Measurements from ENCODE around the gene GADL1.

The GADL1 gene

GRCh38 chr3:30761374-30761773 lies 133.1 kb downstream of the GADL1 start:
- no peak for DNase-seq (ENCODE audit: extremely low read depth in 1 of 2, low read depth in 1 of 2)

GRCh38 chr3:30760737-30761136 lies 133.7 kb downstream of the GADL1 start:
- DNase-seq (ENCODE audit: extremely low read depth in 1 of 2, low read depth in 1 of 2) = no peak

GRCh38 chr3:30760040-30760695 lies 134.3 kb downstream of the GADL1 start:
- DNase-seq (ENCODE audit: extremely low read depth in 1 of 2, low read depth in 1 of 2) = no peak

- DNase-seq (ENCODE audit: extremely low read depth in 1 of 2, low read depth in 1 of 2) = no peak
Observed at GRCh38 chr3:30756218-30756617, 138.2 kb downstream of the GADL1 start.

- no peak for DNase-seq (ENCODE audit: extremely low read depth in 1 of 2, low read depth in 1 of 2)
Observed at GRCh38 chr3:30754426-30754825, 140.0 kb downstream of the GADL1 start.

- no peak for DNase-seq (ENCODE audit: extremely low read depth in 1 of 2, low read depth in 1 of 2)
Observed at GRCh38 chr3:30753766-30754165, 140.7 kb downstream of the GADL1 start.

GRCh38 chr3:30752970-30753369 lies 141.5 kb downstream of the GADL1 start:
- DNase-seq (ENCODE audit: extremely low read depth in 1 of 2, low read depth in 1 of 2) = no peak

GRCh38 chr3:30752491-30752890 lies 142.0 kb downstream of the GADL1 start:
- no peak for DNase-seq (ENCODE audit: extremely low read depth in 1 of 2, low read depth in 1 of 2)

GRCh38 chr3:30751610-30752299 lies 142.7 kb downstream of the GADL1 start:
- DNase-seq (ENCODE audit: extremely low read depth in 1 of 2, low read depth in 1 of 2) = peak; percentile 9 to 35

- no peak for DNase-seq (ENCODE audit: extremely low read depth in 1 of 2, low read depth in 1 of 2)
Observed at GRCh38 chr3:30750967-30751366, 143.5 kb downstream of the GADL1 start.

- DNase-seq (ENCODE audit: extremely low read depth in 1 of 2, low read depth in 1 of 2) = no peak
Observed at GRCh38 chr3:30749230-30749629, 145.2 kb downstream of the GADL1 start.

- DNase-seq (ENCODE audit: extremely low read depth in 1 of 2, low read depth in 1 of 2) = no peak
Observed at GRCh38 chr3:30747771-30748281, 146.6 kb downstream of the GADL1 start.

- DNase-seq (ENCODE audit: extremely low read depth in 1 of 2, low read depth in 1 of 2) = no peak
Observed at GRCh38 chr3:30743641-30744317, 150.7 kb downstream of the GADL1 start.

- no peak for DNase-seq (ENCODE audit: extremely low read depth in 1 of 2, low read depth in 1 of 2)
Observed at GRCh38 chr3:30742796-30743619, 151.5 kb downstream of the GADL1 start.

- no peak for DNase-seq (ENCODE audit: extremely low read depth in 1 of 2, low read depth in 1 of 2)
Observed at GRCh38 chr3:30741889-30742288, 152.6 kb downstream of the GADL1 start.

GRCh38 chr3:30738605-30739004 lies 155.9 kb downstream of the GADL1 start:
- no peak for DNase-seq (ENCODE audit: extremely low read depth in 1 of 2, low read depth in 1 of 2)

- DNase-seq (ENCODE audit: extremely low read depth in 1 of 2, low read depth in 1 of 2) = no peak
Observed at GRCh38 chr3:30737743-30738499, 156.5 kb downstream of the GADL1 start.

- DNase-seq (ENCODE audit: extremely low read depth in 1 of 2, low read depth in 1 of 2) = no peak
Observed at GRCh38 chr3:30733696-30734095, 160.8 kb downstream of the GADL1 start.

- DNase-seq (ENCODE audit: extremely low read depth in 1 of 2, low read depth in 1 of 2) = no peak
Observed at GRCh38 chr3:30733209-30733608, 161.3 kb downstream of the GADL1 start.

- no peak for DNase-seq (ENCODE audit: extremely low read depth in 1 of 2, low read depth in 1 of 2)
Observed at GRCh38 chr3:30730967-30731366, 163.5 kb downstream of the GADL1 start.

Measured in activated CD8-positive, alpha-beta memory T cell treated with anti-CD3 and anti-CD28 coated beads for 1 hour (primary cell).